K562 (cell line): ENCODE measurements around the gene CDK5RAP3. TPM values are rescaled to one million over a fixed set of nuclear protein-coding genes. Genes with fewer than 3 reads are reported as not detected.

Experiments used
- ATAC-seq: fragments of 200-7000 bp; cut with Tn5 transposase; 3 replicates; pipeline ENCODE4 v1.9.1; 2020; ENCODE audit warnings: moderate library complexity
- BruUV-seq: library from RNA; stranded (reverse); fragments of 400-500 nt; replicated peaks from 2 replicates; lab custom pipeline; 2021; lab: Mats Ljungman, UMichigan
- CTCF ChIA-PET: fragments of 300-600 bp; formaldehyde crosslinking; extraction: SDS; loops from one replicate; lab custom pipeline; 2021; ENCODE audit warnings: low intra/inter-chr PET ratio; lab: Yijun Ruan, JAX
- POLR2A ChIA-PET: fragments of 300-600, 350-650 bp; sonication (Branson Sonifier 250); formaldehyde crosslinking; extraction: SDS; loops from one replicate; lab custom pipeline; 2021; ENCODE audit warnings: antibody characterized with exemption, inconsistent platforms; lab: Yijun Ruan, JAX
- DNase-seq, 4 experiments: peaks; one replicate each; pipeline versions ENCODE4 v3.0.0 to v3.0.0-alpha.2; 2011 to 2018; ENCODE audit warnings: low spot score in 3 of 4, mixed read lengths in 3 of 4; ENCODE audit errors: extremely low read depth in 1 of 4
- FAIRE-seq: peaks from 2 replicates; lab custom pipeline; 2011; peaks lifted over from hg19 to GRCh38; lab: Jason Lieb, UNC
- H2AFZ ChIP-seq: 2 replicates; pipeline ENCODE4 v1.6.0; 2011; ENCODE audit warnings: low read depth, low read length, control low read depth, inconsistent platforms
- H3K27ac ChIP-seq: fragments of 200-600 bp; 3 replicates; pipeline ENCODE4 v1.8.0; 2011; ENCODE audit warnings: low read depth, mild to moderate bottlenecking, control low read depth, inconsistent platforms, low read length, moderate library complexity, mixed read lengths; ENCODE audit errors: extremely low read depth
- H3K27me3 ChIP-seq, 2 experiments: fragments of 300-600 bp in 1 of 2; 2 replicates in 1 of 2; 3 replicates in 1 of 2; pipeline versions ENCODE4 v1.6.0 to v1.8.0; 2011; ENCODE audit warnings: inconsistent platforms in 2 of 2, low read length in 2 of 2, mild to moderate bottlenecking in 1 of 2, mixed read lengths in 1 of 2, moderate library complexity in 1 of 2; ENCODE audit not compliant: control insufficient read depth in 2 of 2, insufficient read depth in 2 of 2
- H3K36me3 ChIP-seq: fragments of 300-600 bp; 3 replicates; pipeline ENCODE4 v1.8.0; 2011; ENCODE audit warnings: mild to moderate bottlenecking, low read length, inconsistent platforms; ENCODE audit not compliant: control insufficient read depth, insufficient read depth
- H3K4me1 ChIP-seq, 2 experiments: fragments of 200-600 bp in 1 of 2; replicated peaks in 1 of 2; 2 replicates in 1 of 2; 3 replicates in 1 of 2; pipeline versions ENCODE4 v1.5.1 to v1.8.0; 2011; ENCODE audit warnings: inconsistent platforms in 2 of 2, low read length in 2 of 2, mild to moderate bottlenecking in 1 of 2, mixed read lengths in 1 of 2, moderate library complexity in 1 of 2; ENCODE audit not compliant: control insufficient read depth in 2 of 2, insufficient read depth in 2 of 2
- H3K4me2 ChIP-seq: 2 replicates; pipeline ENCODE4 v1.6.1; 2011; ENCODE audit warnings: low read length, control low read depth, inconsistent platforms, mixed read lengths; ENCODE audit not compliant: insufficient read depth
- H3K4me3 ChIP-seq: fragments of 200-600 bp; sonication (generic), shearing (Covaris generic); 2 replicates; pipeline ENCODE4 v1.5.1; 2016; ENCODE audit warnings: control low read depth, inconsistent platforms
- H3K79me2 ChIP-seq: fragments of 200-600 bp; 3 replicates; pipeline ENCODE4 v1.8.0; 2011; ENCODE audit warnings: low read length, inconsistent platforms; ENCODE audit not compliant: control insufficient read depth, insufficient read depth
- H3K9ac ChIP-seq, 2 experiments: 2 replicates each; pipeline versions ENCODE4 v1.6.0 to v1.6.1; 2011; ENCODE audit warnings: low read depth in 2 of 2, low read length in 2 of 2, control low read depth in 1 of 2, inconsistent platforms in 1 of 2, mild to moderate bottlenecking in 1 of 2, mixed read lengths in 1 of 2; ENCODE audit not compliant: insufficient read depth in 1 of 2
- H3K9me1 ChIP-seq: one replicate; pipeline ENCODE4 v1.6.0; 2011; ENCODE audit warnings: inconsistent platforms, mild to moderate bottlenecking, low read length, moderate library complexity; ENCODE audit not compliant: control insufficient read depth, insufficient read depth
- H3K9me3 ChIP-seq: replicated peaks from 2 replicates; pipeline ENCODE4 v1.5.1; 2011; ENCODE audit warnings: low read depth, low read length, inconsistent platforms; ENCODE audit not compliant: control insufficient read depth, insufficient read depth
- H4K20me1 ChIP-seq: replicated peaks from 2 replicates; pipeline ENCODE4 v1.6.1; 2011; ENCODE audit warnings: low read length, inconsistent platforms, mixed read lengths; ENCODE audit not compliant: control insufficient read depth, insufficient read depth
- CBFA2T2 ChIP-seq: fragments of 450-650 bp; conservative IDR thresholded peaks from 2 replicates; pipeline ENCODE4 v1.6.1; 2017; ENCODE audit warnings: mild to moderate bottlenecking
- FOS ChIP-seq: IDR thresholded peaks from 3 replicates; pipeline ENCODE4 v1.6.1; 2011; ENCODE audit not compliant: insufficient read length; ENCODE audit errors: extremely low read depth
- GABPA ChIP-seq: fragments of 200-800 bp; sonication (Bioruptor generic); conservative IDR thresholded peaks from 2 replicates; pipeline ENCODE4 v1.6.1; 2016; ENCODE audit warnings: low read depth, missing genetic modification characterization, missing compliant biosample characterization
- HMBOX1 ChIP-seq: sonication (generic); IDR thresholded peaks from 2 replicates; pipeline ENCODE4 v1.6.1; 2016
- IRF2 ChIP-seq: sonication (generic); formaldehyde crosslinking; IDR thresholded peaks from 2 replicates; pipeline ENCODE4 v1.8.1; 2022; ENCODE audit warnings: mild to moderate bottlenecking, missing genetic modification reagents
- MECOM ChIP-seq: fragments of 250-450 bp; sonication (Bioruptor Pico); IDR thresholded peaks from 2 replicates; pipeline ENCODE4 v1.8.0; 2022; ENCODE audit warnings: inconsistent platforms
- NFRKB ChIP-seq: fragments of 450-650 bp; IDR thresholded peaks from 2 replicates; pipeline ENCODE4 v1.6.1; 2016; ENCODE audit warnings: low read depth
- RBM34 ChIP-seq: fragments of 200-400 bp; formaldehyde crosslinking; IDR thresholded peaks from 2 replicates; pipeline ENCODE4 v1.6.1; 2018; ENCODE audit warnings: low read length, borderline replicate concordance; ENCODE audit not compliant: insufficient read depth
- RCOR1 ChIP-seq, 2 experiments: IDR thresholded peaks; 2 replicates each; pipeline ENCODE4 v1.6.1; 2012; ENCODE audit warnings: low read depth in 2 of 2, low read length in 2 of 2, borderline replicate concordance in 1 of 2, improper control_type of control experiment in 1 of 2
- XRCC3 ChIP-seq: fragments of 450-650 bp; IDR thresholded peaks from 2 replicates; pipeline ENCODE4 v1.6.1; 2017; ENCODE audit warnings: mild to moderate bottlenecking, moderate library complexity
- ZBTB33 ChIP-seq: sonication (generic); formaldehyde crosslinking; IDR thresholded peaks from 2 replicates; pipeline ENCODE4 v1.8.1; 2023; ENCODE audit warnings: mild to moderate bottlenecking, missing genetic modification reagents
- ZFP91 ChIP-seq: sonication (generic); formaldehyde crosslinking; IDR thresholded peaks from 2 replicates; pipeline ENCODE4 v1.8.0; 2022; ENCODE audit warnings: mild to moderate bottlenecking, missing genetic modification reagents
- ZNF655 ChIP-seq: fragments of 250-450 bp; sonication (Bioruptor Pico); IDR thresholded peaks from 2 replicates; pipeline ENCODE4 v1.5.0; 2021
- ZNF764 ChIP-seq: fragments of 250-450 bp; sonication (Bioruptor Pico); IDR thresholded peaks from 2 replicates; pipeline ENCODE4 v1.4.0; 2020; ENCODE audit warnings: low read depth, mild to moderate bottlenecking, moderate library complexity
- ZNF79 ChIP-seq: fragments of 250-450 bp; sonication (Bioruptor Pico); IDR thresholded peaks from 2 replicates; pipeline ENCODE4 v1.4.0; 2020; ENCODE audit warnings: low read depth, mild to moderate bottlenecking, moderate library complexity
- ZNF830 ChIP-seq: fragments of 250-450 bp; sonication (Bioruptor Pico); IDR thresholded peaks from 2 replicates; pipeline ENCODE4 v1.5.0; 2021; ENCODE audit warnings: mild to moderate bottlenecking
- WGBS: fragments of 100-300 bp; shearing (Covaris generic); methylation state at CpG from one replicate; pipeline ENCODE4 v1.1.6; 2016; ENCODE audit warnings: low coverage, mixed read lengths; ENCODE audit not compliant: insufficient coverage; ENCODE audit errors: missing lambda C conversion rate; 5-methylcytosine and 5-hydroxymethylcytosine counted together
- in situ Hi-C: fragments of 300-500 bp; cut with MboI; formaldehyde crosslinking; loops from 4 replicates; pipeline ENCODE4 v1.15.0; 2018; ENCODE audit warnings: inconsistent platforms, mixed read lengths
- intact Hi-C: fragments of 100-400 bp; cut with micrococcal nuclease; formaldehyde crosslinking; loops from 2 replicates; pipeline ENCODE4 v1.14.2; 2022
- polyA plus RNA-seq, 8 experiments: library from polyadenylated mRNA; depleted of rRNA in 4 of 8; stranded (reverse) in 5 of 8; unstranded in 3 of 8; fragments of >200 nt; fragmentation: Nextera tagmentation in 2 of 8; fragmentation: Illumina TruSeq in 1 of 8; extraction: Ambion mirVana in 2 of 8; extraction: Trizol in 1 of 8; gene quantifications; 2 replicates each; pipeline versions ENCODE4 v1.2.1 to v1.2.3, GENCODE V29; 2011 to 2014; ENCODE audit warnings: inconsistent platforms in 1 of 8, missing spikeins in 1 of 8
- total RNA-seq, 7 experiments: library from RNA; depleted of rRNA in 6 of 7; stranded (reverse); fragments of >200 nt in 6 of 7; fragmentation: Illumina TruSeq in 2 of 7; extraction: Trizol in 2 of 7; gene quantifications; 2 replicates each; pipeline versions ENCODE4 v1.2.1 to v1.2.3, GENCODE V29; 2011 to 2021; ENCODE audit warnings: low replicate concordance in 1 of 7

The CDK5RAP3 gene
- total and polyA plus RNA-seq, 9 of the 15 experiments (the other 6 are each of a cell fraction or from before 2014, with no cell fraction given): 44.2 to 202 (median 91.5) TPM

- ChIA-PET POLR2A (interaction anchor here (0.6 to 2.1 kb wide), 9 partner anchors 16 to 718 kb away, joined by 3 to 16 read pairs (median 5); partner anchors contain the start of gene NFE2L1), CTCF (interaction anchor here (1.9 to 4.7 kb wide), 3 partner anchors 47 to 591 kb away, joined by 10 to 54 read pairs (median 38); no protein-coding TSS in a partner anchor)
- Histone ChIP-seq H3K27me3 (no peaks in the 10 kb centered on the region), H3K79me2 (no peaks in the 10 kb centered on the region), H3K27ac (no peak overlapping the region), H3K9me1 (no peaks in the 10 kb centered on the region), H3K36me3 (no peaks in the 10 kb centered on the region), H2AFZ (peak overlapping the region; percentile 61), H3K4me2 (peak overlapping the region; percentile 16), H3K4me3 (no peak overlapping the region), H3K4me1 (peaks cover 25 to 39% of the 10 kb centered on the region in 2 experiments; a peak in 4 of 5 replicates), H4K20me1 (no peaks in the 10 kb centered on the region), H3K9ac (peak overlapping the region in 1 of 2 experiments; percentile 66; a peak in 1 of 4 replicates), H3K9me3 (no peaks in the 10 kb centered on the region)
- DNase-seq (peak in 1 of 4 experiments; percentile 51), ATAC-seq (no peak), FAIRE-seq (peak; percentile 64)
- intact Hi-C loops (loop anchor here (10.0 kb wide), 1 partner anchor 227 kb away; no protein-coding TSS in a partner anchor), in situ Hi-C loops (loop anchor here (5.0 kb wide), 2 partner anchors 40 to 115 kb away; no protein-coding TSS in a partner anchor)
- 37% methylated on average over 12 of the region's 12 CpGs for WGBS
- no TSS peak for BruUV-seq
- TF ChIP-seq RBM34 (no peak), ZFP91 (no peak), ZNF830 (no peak), MECOM (CRISPR knock-in tag) (no peak), ZNF655 (CRISPR knock-in tag) (no peak), ZNF764 (no peak), RCOR1 (IDR thresholded peaks at IDR 0.05; ENCODE audit: borderline replicate concordance in 1 of 2, low read depth in 2 of 2, low read length in 2 of 2) (0 out of 4 replicates have a peak, but pooled peaks of 1 of the 2 experiments have one; percentile 44), NFRKB (no peak), XRCC3 (no peak), HMBOX1 (no peak), GABPA (no peak), ZNF79 (CRISPR knock-in tag) (no peak), CBFA2T2 (0 out of 2 replicates have a peak, but pooled peaks have one; percentile 16), IRF2 (no peak), FOS (no peak), ZBTB33 (CRISPR knock-in tag) (peak; percentile 72)
These were observed 56.5 kb downstream of the CDK5RAP3 start for GRCh38 chr17:48027322-48027981.
